Keratinocyte (primary cell): ENCODE results near the gene CCDC194. TPM values are rescaled to one million over a fixed set of nuclear protein-coding genes. Genes with fewer than 3 reads are reported as not detected.

Experiments
- DNase-seq: peaks from one replicate; pipeline ENCODE4 v3.0.0-alpha.2; 2011; ENCODE audit warnings: low read depth, missing footprints, low spot score
- FAIRE-seq: peaks from 2 replicates; lab custom pipeline; 2011; peaks lifted over from hg19 to GRCh38; lab: Jason Lieb, UNC
- H2AFZ ChIP-seq: 2 replicates; pipeline ENCODE4 v1.6.0; 2012; ENCODE audit warnings: low read length, control low read depth, inconsistent platforms; ENCODE audit not compliant: control insufficient read depth
- H3K27ac ChIP-seq: 2 replicates; pipeline ENCODE4 v1.5.1; 2011; ENCODE audit warnings: low read length; ENCODE audit not compliant: control insufficient read depth, insufficient read depth
- H3K27me3 ChIP-seq: 3 replicates; pipeline ENCODE4 v1.6.0; 2011; ENCODE audit warnings: low read length; ENCODE audit not compliant: control insufficient read depth, insufficient read depth; ENCODE audit errors: extremely low read depth
- H3K36me3 ChIP-seq, 2 experiments: 2 replicates in 1 of 2; 3 replicates in 1 of 2; pipeline ENCODE4 v1.5.1; 2011; ENCODE audit warnings: low read length in 2 of 2, mild to moderate bottlenecking in 1 of 2; ENCODE audit not compliant: control insufficient read depth in 2 of 2, insufficient read depth in 2 of 2; ENCODE audit errors: extremely low read depth in 1 of 2
- H3K4me1 ChIP-seq: 3 replicates; pipeline ENCODE4 v1.5.1; 2011; ENCODE audit warnings: low read length; ENCODE audit not compliant: control insufficient read depth, insufficient read depth; ENCODE audit errors: extremely low read depth
- H3K4me2 ChIP-seq: 3 replicates; pipeline ENCODE4 v1.6.0; 2011; ENCODE audit warnings: low read depth, low read length; ENCODE audit not compliant: control insufficient read depth, insufficient read depth; ENCODE audit errors: extremely low read depth
- H3K4me3 ChIP-seq, 3 experiments: fragments of 200-600 bp in 1 of 3; sonication (generic) in 1 of 3; 2 replicates in 2 of 3; 3 replicates in 1 of 3; pipeline ENCODE4 v1.5.1; 2011 to 2016; ENCODE audit warnings: low read length in 3 of 3, mild to moderate bottlenecking in 3 of 3, control low read depth in 2 of 3, inconsistent platforms in 1 of 3, low read depth in 1 of 3, mixed read lengths in 1 of 3, mixed run types in 1 of 3, moderate library complexity in 1 of 3; ENCODE audit not compliant: control insufficient read depth in 2 of 3, insufficient read depth in 2 of 3; ENCODE audit errors: extremely low read depth in 1 of 3
- H3K79me2 ChIP-seq: 2 replicates; pipeline ENCODE4 v1.6.0; 2012; ENCODE audit warnings: low read length; ENCODE audit not compliant: control insufficient read depth, insufficient read depth
- H3K9ac ChIP-seq: 3 replicates; pipeline ENCODE4 v1.6.0; 2011; ENCODE audit warnings: low read length; ENCODE audit not compliant: control insufficient read depth, insufficient read depth; ENCODE audit errors: extremely low read depth
- H3K9me1 ChIP-seq: 3 replicates; pipeline ENCODE4 v1.6.0; 2011; ENCODE audit warnings: low read length; ENCODE audit not compliant: control insufficient read depth, insufficient read depth; ENCODE audit errors: extremely low read depth
- H3K9me3 ChIP-seq: 2 replicates; pipeline ENCODE4 v1.5.1; 2012; ENCODE audit warnings: low read depth, low read length; ENCODE audit not compliant: control insufficient read depth
- H4K20me1 ChIP-seq: 3 replicates; pipeline ENCODE4 v1.6.0; 2011; ENCODE audit warnings: low read length; ENCODE audit not compliant: control insufficient read depth, insufficient read depth; ENCODE audit errors: extremely low read depth
- EZH2 ChIP-seq: IDR thresholded peaks from one replicate; pipeline ENCODE4 v1.6.1; 2012; ENCODE audit warnings: inconsistent platforms, mild to moderate bottlenecking, low read length, moderate library complexity
- dilution Hi-C: fragments of 300-500 bp; cut with MboI; formaldehyde crosslinking; loops from one replicate; pipeline ENCODE4 v1.7.0; 2020; ENCODE audit warnings: low sequenced_read_pairs; ENCODE audit not compliant: extremely low pct_ligation_motif_present
- polyA plus RNA-seq, 5 experiments: library from polyadenylated mRNA; depleted of rRNA in 3 of 5; stranded (reverse) in 3 of 5; stranded (forward) in 1 of 5; unstranded in 1 of 5; fragments of >200 nt; gene quantifications; 1 replicate in 1 of 5; 2 replicates in 3 of 5; 3 replicates in 1 of 5; pipeline versions ENCODE4 v1.2.1 to v1.2.3, GENCODE V29; 2011 to 2012; ENCODE audit warnings: missing spikeins in 2 of 5, low read depth in 1 of 5, low replicate concordance in 1 of 5
- TF ChIP-seq, protein P1 (sequence below), 3 experiments: IDR thresholded peaks in 1 of 3; conservative IDR thresholded peaks in 1 of 3; optimal IDR thresholded peaks in 1 of 3; 2 replicates in 2 of 3; 3 replicates in 1 of 3; pipeline versions ENCODE3 to v1.5.1; 2011; ENCODE audit warnings: low read length in 3 of 3, mild to moderate bottlenecking in 3 of 3, moderate library complexity in 2 of 3, control low read depth in 1 of 3, inconsistent platforms in 1 of 3; ENCODE audit not compliant: insufficient read depth in 2 of 3; ENCODE audit errors: extremely low read depth in 1 of 3

The CCDC194 gene
- polyA plus RNA-seq, 1 donor (not counting 4 experiments of a cell fraction or from before 2014, with no cell fraction given), result not detected

DNA sequence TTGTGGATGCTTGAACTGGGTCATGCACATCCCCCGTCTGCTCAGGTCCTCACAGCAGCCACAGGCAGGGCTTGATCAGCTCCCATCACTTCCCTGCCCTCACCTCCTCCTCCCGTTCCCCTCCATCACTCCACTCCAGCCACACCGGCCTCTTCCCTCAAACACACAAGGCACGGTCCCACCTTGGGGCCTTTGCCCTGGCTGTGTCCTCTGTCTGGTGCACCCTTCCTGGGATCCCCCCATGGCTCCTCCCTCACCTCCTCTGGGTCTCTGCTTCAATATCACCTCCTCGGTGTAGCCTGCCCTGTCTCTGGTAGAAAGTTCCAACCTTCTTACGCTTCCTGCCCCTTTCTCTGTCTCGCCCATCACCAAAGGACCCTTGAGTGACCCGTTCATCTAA, 40.6 kb downstream of the CCDC194 start:
- no peak for TF ChIP-seq EZH2
- TF ChIP-seq, protein P1, sequence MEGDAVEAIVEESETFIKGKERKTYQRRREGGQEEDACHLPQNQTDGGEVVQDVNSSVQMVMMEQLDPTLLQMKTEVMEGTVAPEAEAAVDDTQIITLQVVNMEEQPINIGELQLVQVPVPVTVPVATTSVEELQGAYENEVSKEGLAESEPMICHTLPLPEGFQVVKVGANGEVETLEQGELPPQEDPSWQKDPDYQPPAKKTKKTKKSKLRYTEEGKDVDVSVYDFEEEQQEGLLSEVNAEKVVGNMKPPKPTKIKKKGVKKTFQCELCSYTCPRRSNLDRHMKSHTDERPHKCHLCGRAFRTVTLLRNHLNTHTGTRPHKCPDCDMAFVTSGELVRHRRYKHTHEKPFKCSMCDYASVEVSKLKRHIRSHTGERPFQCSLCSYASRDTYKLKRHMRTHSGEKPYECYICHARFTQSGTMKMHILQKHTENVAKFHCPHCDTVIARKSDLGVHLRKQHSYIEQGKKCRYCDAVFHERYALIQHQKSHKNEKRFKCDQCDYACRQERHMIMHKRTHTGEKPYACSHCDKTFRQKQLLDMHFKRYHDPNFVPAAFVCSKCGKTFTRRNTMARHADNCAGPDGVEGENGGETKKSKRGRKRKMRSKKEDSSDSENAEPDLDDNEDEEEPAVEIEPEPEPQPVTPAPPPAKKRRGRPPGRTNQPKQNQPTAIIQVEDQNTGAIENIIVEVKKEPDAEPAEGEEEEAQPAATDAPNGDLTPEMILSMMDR (optimal IDR thresholded peaks at IDR 0.05 in 1 of 3, IDR thresholded peaks at IDR 0.05 in 1 of 3, conservative IDR thresholded peaks at IDR 0.05 in 1 of 3; ENCODE audit: extremely low read depth in 1 of 3, insufficient read depth in 2 of 3, low read length in 3 of 3), result no peak
- Histone ChIP-seq H3K27me3 (no peaks in the 10 kb centered on the region), H4K20me1 (no peaks in the 10 kb centered on the region), H3K79me2 (no peaks in the 10 kb centered on the region), H3K36me3 (no peaks in the 10 kb centered on the region), H3K9me3 (no peaks in the 10 kb centered on the region), H3K27ac (no peak overlapping the region), H3K9me1 (no peaks in the 10 kb centered on the region), H3K4me2 (no peak overlapping the region), H3K4me1 (peaks cover 6% of the 10 kb centered on the region), H3K9ac (no peak overlapping the region), H3K4me3 (no peak overlapping the region), H2AFZ (no peak overlapping the region)
- dilution Hi-C loops, result no loop called here
- no peak for DNase-seq
- FAIRE-seq, result no peak

DNA sequence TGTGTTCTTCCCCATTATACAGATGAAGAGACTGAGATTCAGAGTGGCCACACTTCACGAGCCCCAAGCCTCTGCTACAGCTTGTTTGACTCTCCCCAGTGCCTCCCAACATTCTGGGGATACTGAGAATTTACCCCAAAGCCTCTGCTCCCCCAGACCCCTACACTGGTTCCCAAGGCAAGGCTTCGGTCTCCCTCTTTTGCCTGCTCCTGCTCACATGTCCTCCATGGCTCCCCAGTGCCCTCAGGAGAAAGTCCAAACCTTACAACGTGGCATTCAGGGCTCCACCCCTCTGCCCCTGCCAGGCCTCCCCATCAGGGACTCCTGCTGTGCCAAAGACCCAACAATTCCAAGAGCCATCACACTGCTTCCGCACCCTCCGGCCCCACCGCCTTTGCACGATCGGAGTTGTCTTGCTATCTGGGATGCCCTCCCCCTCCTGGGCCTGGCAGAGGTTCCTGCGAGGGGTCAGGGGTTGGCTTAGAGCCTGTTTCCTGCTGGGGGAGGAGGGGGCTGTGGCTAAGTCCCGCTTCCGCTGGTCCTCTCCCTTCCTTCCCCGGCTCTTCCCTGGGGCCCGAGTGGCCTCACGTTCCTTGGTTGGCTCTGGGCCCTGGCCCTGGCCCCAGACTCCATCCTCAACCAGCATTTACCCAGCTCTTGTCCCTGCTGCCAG, 41.3 kb downstream of the CCDC194 start:
- DNase-seq (no peak), FAIRE-seq (no peak)
- H3K9me1 ChIP-seq, result no peaks in the 10 kb centered on the region
- H3K36me3 ChIP-seq, result no peaks in the 10 kb centered on the region
- H2AFZ ChIP-seq, result no peak overlapping the region
- dilution Hi-C loops, result no loop called here
- no peak for TF ChIP-seq EZH2
- TF ChIP-seq, protein P1 (optimal IDR thresholded peaks at IDR 0.05 in 1 of 3, IDR thresholded peaks at IDR 0.05 in 1 of 3, conservative IDR thresholded peaks at IDR 0.05 in 1 of 3; ENCODE audit: extremely low read depth in 1 of 3, insufficient read depth in 2 of 3, low read length in 3 of 3), result no peak
- H3K9ac ChIP-seq, result no peak overlapping the region
- H3K9me3 ChIP-seq, result no peaks in the 10 kb centered on the region
- H3K79me2 ChIP-seq, result no peaks in the 10 kb centered on the region
- H4K20me1 ChIP-seq, result no peaks in the 10 kb centered on the region
- no peak overlapping the region for H3K27ac ChIP-seq
- H3K4me2 ChIP-seq, result no peak overlapping the region
- no peak overlapping the region for H3K4me3 ChIP-seq
- no peaks in the 10 kb centered on the region for H3K27me3 ChIP-seq
- peaks cover 6% of the 10 kb centered on the region for H3K4me1 ChIP-seq
